Measurements from ENCODE around the gene PCGF2. TPM values are rescaled to one million over a fixed set of nuclear protein-coding genes. Genes with fewer than 3 reads are reported as not detected.

PCGF2 gene
- total and polyA plus RNA-seq, 2 of the 8 experiments (the other 6 are each of a cell fraction or from before 2014, with no cell fraction given): 42.1 to 93.3 TPM

GRCh38 chr17:38697061-38697820 lies 50.9 kb downstream of the PCGF2 start:
- POLR2A ChIA-PET (ENCODE audit: partially characterized antibody): interaction anchor here (0.7 to 1.6 kb wide), 6 partner anchors 10 to 31 kb away, joined by 3 to 4 read pairs (median 4); no protein-coding TSS in a partner anchor
- Histone ChIP-seq H4K91ac (replicated peaks; ENCODE audit: insufficient read length, low read length) (no peak overlapping the region), H4K5ac (ENCODE audit: insufficient read length, low read depth, low read length) (no peak overlapping the region), H4K8ac (ENCODE audit: extremely low read depth, insufficient read depth, low read length) (no peak overlapping the region), H2BK5ac (ENCODE audit: low read depth, low read length) (no peak overlapping the region), H3K79me2 (ENCODE audit: control insufficient read depth in 1 of 2, insufficient read depth in 2 of 2, low read length in 2 of 2) (no peaks in the 10 kb centered on the region), H2BK12ac (ENCODE audit: low read depth, low read length) (no peak overlapping the region), H3K9ac (replicated peaks in 1 of 4; ENCODE audit: extremely low read depth in 1 of 4, low read depth in 3 of 4, low read length in 3 of 4) (no peak overlapping the region), H4K20me1 (replicated peaks in 1 of 2; ENCODE audit: control insufficient read depth in 1 of 2, insufficient read depth in 2 of 2, low read length in 2 of 2) (peaks cover 0 to 14% of the 10 kb centered on the region in 2 experiments), H3K23me2 (ENCODE audit: low read depth, low read length) (no peaks in the 10 kb centered on the region; the same call in 1 of the 2 replicates), H3K27me3 (replicated peaks in 1 of 4; ENCODE audit: control insufficient read depth in 3 of 4, extremely low read depth in 1 of 4, insufficient read depth in 3 of 4, low read length in 3 of 4) (peaks cover 17 to 53% (median 49%) of the 10 kb centered on the region in 4 experiments), H3K4me1 (replicated peaks in 1 of 4; ENCODE audit: control insufficient read depth in 3 of 4, insufficient read depth in 4 of 4, low read length in 3 of 4) (peaks cover 3 to 8% (median 6%) of the 10 kb centered on the region in 4 experiments; a peak in 6 of 7 replicates), H3K14ac (ENCODE audit: insufficient read length) (no peak overlapping the region), H3K18ac (ENCODE audit: extremely low read depth, low read length) (no peak overlapping the region), H3K56ac (replicated peaks; ENCODE audit: insufficient read length, low read depth, low read length) (no peak overlapping the region), H2AFZ (ENCODE audit: low read length) (no peak overlapping the region), H3K23ac (ENCODE audit: insufficient read length) (no peak overlapping the region), H3K4me3 (ENCODE audit: extremely low read depth in 1 of 4, insufficient read depth in 2 of 4, low read depth in 3 of 4, low read length in 4 of 4) (no peak overlapping the region), H2BK20ac (ENCODE audit: low read length) (no peak overlapping the region), H3K9me3 (ENCODE audit: insufficient read depth in 2 of 2, low read depth in 1 of 2, low read length in 1 of 2) (no peaks in the 10 kb centered on the region), H3K4ac (replicated peaks; ENCODE audit: insufficient read length, low read depth, low read length) (no peak overlapping the region), H2BK120ac (replicated peaks; ENCODE audit: low read depth, low read length) (no peak overlapping the region), H3K4me2 (ENCODE audit: insufficient read depth in 1 of 2, low read depth in 2 of 2, low read length in 2 of 2) (no peak overlapping the region), H3K79me1 (ENCODE audit: low read depth, low read length) (no peaks in the 10 kb centered on the region), H2BK15ac (ENCODE audit: low read length) (no peak overlapping the region), H3K27ac (ENCODE audit: low read depth, low read length) (no peak overlapping the region), H2AK5ac (ENCODE audit: low read depth, low read length) (no peak overlapping the region), H3K36me3 (ENCODE audit: control insufficient read depth in 2 of 4, insufficient read depth in 4 of 4, low read length in 3 of 4) (no peaks in the 10 kb centered on the region)
- TF ChIP-seq SUZ12 (IDR thresholded peaks at IDR 0.05; ENCODE audit: low read length) (no peak), SIX5 (IDR thresholded peaks at IDR 0.05; ENCODE audit: low read depth, low read length) (no peak)
- TF ChIP-seq, protein P1, sequence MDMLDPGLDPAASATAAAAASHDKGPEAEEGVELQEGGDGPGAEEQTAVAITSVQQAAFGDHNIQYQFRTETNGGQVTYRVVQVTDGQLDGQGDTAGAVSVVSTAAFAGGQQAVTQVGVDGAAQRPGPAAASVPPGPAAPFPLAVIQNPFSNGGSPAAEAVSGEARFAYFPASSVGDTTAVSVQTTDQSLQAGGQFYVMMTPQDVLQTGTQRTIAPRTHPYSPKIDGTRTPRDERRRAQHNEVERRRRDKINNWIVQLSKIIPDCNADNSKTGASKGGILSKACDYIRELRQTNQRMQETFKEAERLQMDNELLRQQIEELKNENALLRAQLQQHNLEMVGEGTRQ (IDR thresholded peaks at IDR 0.05; ENCODE audit: low read length): no peak
- no peak for FAIRE-seq
- 82% methylated on average over 4 of the region's 4 CpGs; no CpG with 5 or more reads in 1 of the 2 experiments for WGBS, 2 experiments (ENCODE audit: extremely low coverage in 1 of 2, insufficient coverage in 1 of 2, insufficient read length in 1 of 2, insufficient replicate concordance in 2 of 2, low coverage in 1 of 2, low lambda C conversion rate in 2 of 2, missing lambda C conversion rate in 1 of 2)
- DNase-seq (ENCODE audit: low read depth in 1 of 2, low spot score in 2 of 2): no peak
- CTCF ChIA-PET (ENCODE audit: partially characterized antibody): interaction anchor here (0.7 to 9.6 kb wide), 14 partner anchors 13 to 256 kb away, joined by 3 to 141 read pairs (median 4); partner anchors contain the start of gene EPOP
